Measurements from ENCODE around the gene EID3.

EID3 gene

GRCh38 chr12:104340925-104341611 is 37.5 kb downstream of the EID3 start:
- no peak for DNase-seq

- no peak for DNase-seq
These were observed 38.6 kb downstream of the EID3 start for GRCh38 chr12:104342147-104342546.

- no peak for DNase-seq
These were observed 39.2 kb downstream of the EID3 start for GRCh38 chr12:104342635-104343249.

- DNase-seq = no peak
These were observed 41.1 kb downstream of the EID3 start for GRCh38 chr12:104344682-104345081.

- no peak for DNase-seq
These were observed 41.9 kb downstream of the EID3 start for GRCh38 chr12:104345234-104346066.

GRCh38 chr12:104347374-104348075 is 44.0 kb downstream of the EID3 start:
- DNase-seq = no peak

- DNase-seq = no peak
These were observed 44.9 kb downstream of the EID3 start for GRCh38 chr12:104348283-104348993.

- DNase-seq = no peak
These were observed 45.5 kb downstream of the EID3 start for GRCh38 chr12:104348994-104349494.

- no peak for DNase-seq
These were observed 46.9 kb downstream of the EID3 start for GRCh38 chr12:104350211-104351056.

GRCh38 chr12:104351057-104351983 is 47.8 kb downstream of the EID3 start:
- DNase-seq = no peak

- no peak for DNase-seq
These were observed 48.7 kb downstream of the EID3 start for GRCh38 chr12:104352106-104352713.

- no peak for DNase-seq
These were observed 49.8 kb downstream of the EID3 start for GRCh38 chr12:104353012-104353981.

- no peak for DNase-seq
These were observed 50.8 kb downstream of the EID3 start for GRCh38 chr12:104354167-104354867.
